H1 (cell line): ENCODE results near the gene TMEM134. TPM values are rescaled to one million over a fixed set of nuclear protein-coding genes. Genes with fewer than 3 reads are reported as not detected.
A peak's percentile ranks its signal among the peaks of the same experiment; 100 is the strongest.

Experiments used
- ASH2L ChIP-seq: fragments of 200-600, 300-600 bp; sonication (generic); IDR thresholded peaks from one replicate; pipeline ENCODE4 v1.7.1; 2017; ENCODE audit warnings: low read length
- ATF3 ChIP-seq: IDR thresholded peaks from 2 replicates; pipeline ENCODE4 v1.6.1; 2011; ENCODE audit warnings: low read depth, mild to moderate bottlenecking, low read length; ENCODE audit not compliant: insufficient read depth
- BCL11A ChIP-seq, 2 experiments: IDR thresholded peaks; one replicate each; pipeline ENCODE4 v1.6.1; 2011; ENCODE audit warnings: low read depth in 2 of 2, low read length in 2 of 2, mild to moderate bottlenecking in 2 of 2
- BRCA1 ChIP-seq: IDR thresholded peaks from 2 replicates; pipeline ENCODE4 v1.6.1; 2012; ENCODE audit warnings: low read depth, low read length, improper control_type of control experiment
- CBX8 ChIP-seq: fragments of 300-800, 300-1000 bp; sonication (generic); IDR thresholded peaks from 2 replicates; pipeline ENCODE4 v1.7.1; 2016; ENCODE audit warnings: low read depth, low read length, borderline replicate concordance
- CHD2 ChIP-seq: IDR thresholded peaks from 2 replicates; pipeline ENCODE4 v1.6.1; 2012; ENCODE audit warnings: low read length, improper control_type of control experiment
- EP300 ChIP-seq, 2 experiments: IDR thresholded peaks; 1 replicate in 1 of 2; 2 replicates in 1 of 2; pipeline ENCODE4 v1.6.1; 2011 to 2012; ENCODE audit warnings: low read depth in 2 of 2, low read length in 2 of 2, mild to moderate bottlenecking in 2 of 2, borderline replicate concordance in 1 of 2, inconsistent platforms in 1 of 2, moderate library complexity in 1 of 2
- GABPA ChIP-seq: IDR thresholded peaks from 2 replicates; pipeline ENCODE4 v1.6.1; 2011; ENCODE audit warnings: mild to moderate bottlenecking, low read length, moderate library complexity, borderline replicate concordance; ENCODE audit not compliant: insufficient read depth
- GTF2F1 ChIP-seq: IDR thresholded peaks from 2 replicates; pipeline ENCODE4 v1.6.1; 2012; ENCODE audit warnings: low read depth, low read length, improper control_type of control experiment, borderline replicate concordance
- HDAC2 ChIP-seq, 2 experiments: fragments of 300-600 bp in 1 of 2; sonication (generic) in 1 of 2; IDR thresholded peaks; 2 replicates each; pipeline ENCODE4 v1.6.1; 2011 to 2012; ENCODE audit warnings: low read depth in 2 of 2, low read length in 2 of 2, mild to moderate bottlenecking in 2 of 2, moderate library complexity in 2 of 2, borderline replicate concordance in 1 of 2, inconsistent platforms in 1 of 2
- MAX ChIP-seq: IDR thresholded peaks from 2 replicates; pipeline ENCODE4 v1.6.1; 2012; ENCODE audit warnings: inconsistent platforms
- POLR2A ChIP-seq, 2 experiments: IDR thresholded peaks; 1 replicate in 1 of 2; 2 replicates in 1 of 2; pipeline ENCODE4 v1.6.1; 2011; ENCODE audit warnings: low read depth in 2 of 2, low read length in 2 of 2, mild to moderate bottlenecking in 2 of 2; ENCODE audit errors: control extremely low read depth in 1 of 2
- POLR2AphosphoS5 ChIP-seq: IDR thresholded peaks from 2 replicates; pipeline ENCODE4 v1.6.1; 2011; ENCODE audit warnings: low read depth, low read length
- RFX5 ChIP-seq: IDR thresholded peaks from 2 replicates; pipeline ENCODE4 v1.6.1; 2011; ENCODE audit warnings: low read depth, low read length, improper control_type of control experiment, borderline replicate concordance
- SIX5 ChIP-seq: IDR thresholded peaks from 2 replicates; pipeline ENCODE4 v1.6.1; 2011; ENCODE audit warnings: mild to moderate bottlenecking, low read depth, low read length
- SP1 ChIP-seq: IDR thresholded peaks from 2 replicates; pipeline ENCODE4 v1.6.1; 2011; ENCODE audit warnings: low read depth, low read length
- SP2 ChIP-seq: IDR thresholded peaks from 2 replicates; pipeline ENCODE4 v1.6.1; 2012; ENCODE audit warnings: mild to moderate bottlenecking, low read length, inconsistent platforms
- SP4 ChIP-seq: IDR thresholded peaks from 2 replicates; pipeline ENCODE4 v1.6.1; 2012; ENCODE audit warnings: low read length, inconsistent platforms
- SRF ChIP-seq: IDR thresholded peaks from 2 replicates; pipeline ENCODE4 v1.6.1; 2011; ENCODE audit warnings: mild to moderate bottlenecking, low read depth, low read length, moderate library complexity
- TAF1 ChIP-seq: IDR thresholded peaks from 2 replicates; pipeline ENCODE4 v1.6.1; 2011; ENCODE audit warnings: mild to moderate bottlenecking, low read depth, low read length
- TAF7 ChIP-seq: optimal IDR thresholded peaks from 2 replicates; pipeline ENCODE3; 2011; ENCODE audit warnings: low read depth, mild to moderate bottlenecking, inconsistent platforms, low read length, moderate library complexity, borderline replicate concordance
- TEAD4 ChIP-seq: IDR thresholded peaks from 2 replicates; pipeline ENCODE4 v1.6.1; 2012; ENCODE audit warnings: low read depth, low read length, inconsistent platforms, mixed read lengths
- USF2 ChIP-seq: IDR thresholded peaks from 2 replicates; pipeline ENCODE4 v1.6.1; 2011; ENCODE audit warnings: low read length, improper control_type of control experiment
- YY1 ChIP-seq: IDR thresholded peaks from 2 replicates; pipeline ENCODE4 v1.6.1; 2011; ENCODE audit warnings: low read depth, mild to moderate bottlenecking, low read length
- polyA plus RNA-seq, 7 experiments: library from polyadenylated mRNA; depleted of rRNA in 3 of 7; stranded (reverse) in 5 of 7; unstranded in 2 of 7; fragments of >200 nt in 5 of 7; fragments of 200-250 nt in 2 of 7; gene quantifications; 1 replicate in 5 of 7; 2 replicates in 1 of 7; 4 replicates in 1 of 7; pipeline versions ENCODE4 v1.2.1 to v1.2.3, GENCODE V29; 2011 to 2013; ENCODE audit warnings: missing spikeins in 2 of 7, mixed read lengths in 2 of 7
- total RNA-seq: library from RNA; stranded (reverse); fragmentation: NEBNext Ultra II Directional; extraction: Animal tissue kit (Norgen Biotek cat#: 25700); gene quantifications from 2 replicates; pipeline ENCODE4 v1.2.1, GENCODE V29; 2021

TMEM134 gene
- total and polyA plus RNA-seq, 2 of the 8 experiments (the other 6 are each of a cell fraction or from before 2014, with no cell fraction given): 32.4 to 229 TPM

GRCh38 chr11:67507864-67508485, 38.9 kb upstream of the TMEM134 start, which contains the start of gene CDK2AP2 (continued):
- TF ChIP-seq BRCA1 (no peak), RFX5 (no peak), USF2 (no peak), ATF3 (0 out of 2 replicates have a peak, but pooled peaks have one; percentile 6), SP1 (peak; percentile 99), ASH2L (no peak), HDAC2 (IDR thresholded peaks at IDR 0.05; ENCODE audit: borderline replicate concordance in 1 of 2, low read depth in 2 of 2, low read length in 2 of 2) (peak in 1 of 2 experiments; percentile 86; a peak in 2 of 4 replicates), POLR2A (IDR thresholded peaks at IDR 0.05; ENCODE audit: control extremely low read depth in 1 of 2, low read depth in 2 of 2, low read length in 2 of 2) (peak in 1 of 2 experiments; percentile 89; a peak in 2 of 3 replicates), TAF7 (no peak), CBX8 (no peak), SRF (no peak), YY1 (no peak), SP2 (peak; percentile 85), BCL11A (IDR thresholded peaks at IDR 0.05; ENCODE audit: low read depth in 2 of 2, low read length in 2 of 2) (no peak), TAF1 (peak; percentile 48; the same call in 1 of the 2 replicates), SIX5 (no peak), POLR2AphosphoS5 (peak; percentile 42; the same call in 1 of the 2 replicates), MAX (0 out of 2 replicates have a peak, but pooled peaks have one; percentile 4), EP300 (IDR thresholded peaks at IDR 0.05; ENCODE audit: borderline replicate concordance in 1 of 2, low read depth in 2 of 2, low read length in 2 of 2) (no peak), CHD2 (peak; percentile 94), TEAD4 (no peak), GABPA (no peak), SP4 (no peak), GTF2F1 (no peak)
